Astrocyte (in vitro differentiated cells and primary cell): Measurements from ENCODE around the gene MEGF6.

Experiments used
- CTCF ChIP-seq: IDR thresholded peaks from 2 replicates; pipeline ENCODE4 v1.5.1; 2011; ENCODE audit warnings: low read depth, mild to moderate bottlenecking, inconsistent platforms, low read length, moderate library complexity; ENCODE audit not compliant: insufficient read depth
- EZH2 ChIP-seq: IDR thresholded peaks from 2 replicates; pipeline ENCODE4 v1.6.1; 2012; ENCODE audit warnings: mild to moderate bottlenecking, low read length, inconsistent platforms; ENCODE audit not compliant: insufficient read depth

- TF ChIP-seq CTCF (no peak), EZH2 (no peak)
Observed at GRCh38 chr1:3541936-3542335, 69.4 kb downstream of the MEGF6 start.
